HG03108 (cell line): Measurements from ENCODE around the gene PLIN4.

Experiments used
- ATAC-seq: cut with Tn5 transposase; IDR thresholded peaks from one replicate; pipeline ENCODE4 v1.9.1; 2021; ENCODE audit warnings: moderate library complexity; ENCODE audit not compliant: unreplicated experiment

Gene PLIN4

DNA sequence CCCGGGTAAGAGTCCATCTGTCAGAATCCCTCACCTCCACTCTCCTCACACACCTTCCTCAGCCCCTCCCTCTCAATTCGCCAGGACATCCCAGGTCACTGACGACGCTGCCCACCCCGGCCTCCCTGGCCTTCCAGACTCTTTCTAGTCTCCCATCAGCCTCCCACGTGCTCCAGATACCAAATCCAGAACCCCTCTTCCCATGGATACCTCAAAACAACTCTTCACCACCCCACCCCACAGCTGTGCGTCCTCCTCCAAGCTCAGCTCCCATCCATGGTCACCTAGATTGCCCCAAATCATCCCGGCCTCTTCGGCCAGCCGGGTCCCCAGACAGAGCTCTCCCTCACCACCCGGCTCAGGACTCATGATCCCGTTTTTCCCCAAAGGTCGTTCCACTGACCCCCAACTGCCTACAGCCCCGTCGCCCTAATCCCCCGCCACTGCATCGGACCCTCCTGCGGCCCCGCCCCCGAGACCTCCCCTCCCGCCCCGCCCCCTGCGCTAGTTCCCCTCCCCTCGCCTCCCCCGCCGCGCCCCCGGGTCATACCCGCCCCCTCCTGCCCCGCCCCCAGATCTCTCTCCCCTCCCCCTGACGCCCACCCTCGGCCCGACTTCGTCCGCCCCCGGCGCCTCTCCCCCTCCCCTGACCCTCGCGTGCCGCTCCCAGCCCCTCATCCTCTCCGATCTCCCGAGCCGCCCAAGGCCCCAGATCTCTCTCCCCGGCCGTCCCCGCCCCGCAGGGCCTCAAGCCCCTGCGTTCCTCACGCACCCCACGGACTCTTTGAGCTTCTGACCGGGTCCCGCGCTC lies 61.2 kb downstream of the PLIN4 start:
- no peak for ATAC-seq

DNA sequence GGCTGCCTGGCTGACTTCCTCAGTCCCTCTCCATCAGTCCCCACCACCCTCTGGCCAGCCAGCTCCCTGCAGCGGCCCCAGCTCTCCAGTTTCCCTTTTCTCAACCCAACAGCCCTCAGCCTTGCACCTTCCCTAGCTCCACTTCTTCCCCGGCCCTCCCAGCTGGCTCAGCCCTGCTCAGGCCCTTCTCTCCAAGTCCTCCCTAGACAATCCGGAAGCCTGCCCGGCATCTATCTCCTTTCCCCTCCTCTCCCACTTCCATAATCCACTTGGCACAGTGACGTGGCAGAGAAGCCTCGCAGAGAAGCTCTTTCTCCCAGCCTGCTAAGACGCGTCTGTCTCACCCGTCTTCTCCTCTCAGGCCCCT lies 61.8 kb downstream of the PLIN4 start:
- ATAC-seq, result no peak

DNA sequence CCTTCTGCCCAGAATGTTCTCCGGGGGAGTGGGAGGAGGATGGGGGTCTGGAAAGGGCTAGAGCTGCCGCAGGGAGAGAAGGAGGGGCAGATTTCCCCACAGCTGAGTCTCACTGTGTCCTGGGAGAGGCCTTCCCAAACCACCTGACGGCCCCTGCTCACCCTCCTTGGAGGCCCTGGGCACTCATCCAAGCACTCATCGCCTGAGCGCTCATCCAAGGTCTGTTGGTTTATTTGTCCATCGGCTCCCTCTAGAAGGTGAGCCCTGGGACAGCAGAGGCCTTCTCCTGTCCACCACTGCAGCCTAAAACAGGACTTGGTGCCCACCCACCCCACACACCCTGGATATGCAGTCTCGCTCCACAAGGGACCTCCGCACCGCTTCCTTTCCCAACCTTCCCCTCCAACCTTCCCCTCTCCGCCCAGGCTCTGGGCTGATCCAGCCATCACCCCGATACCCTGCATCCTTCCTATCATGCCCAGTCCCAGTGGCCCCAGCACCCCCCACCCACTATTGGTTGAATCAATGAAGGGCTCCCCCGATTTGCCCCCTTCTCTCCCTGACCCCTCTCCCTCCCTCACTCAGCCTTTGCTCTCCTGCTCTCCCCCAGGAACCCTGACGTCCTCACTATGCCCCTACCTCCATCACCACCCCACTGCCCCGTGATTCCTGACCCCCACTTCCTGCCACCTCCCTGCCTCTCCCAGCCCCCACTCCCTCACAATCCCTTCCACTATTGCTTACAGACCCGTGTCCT lies 62.4 kb downstream of the PLIN4 start:
- no peak for ATAC-seq

DNA sequence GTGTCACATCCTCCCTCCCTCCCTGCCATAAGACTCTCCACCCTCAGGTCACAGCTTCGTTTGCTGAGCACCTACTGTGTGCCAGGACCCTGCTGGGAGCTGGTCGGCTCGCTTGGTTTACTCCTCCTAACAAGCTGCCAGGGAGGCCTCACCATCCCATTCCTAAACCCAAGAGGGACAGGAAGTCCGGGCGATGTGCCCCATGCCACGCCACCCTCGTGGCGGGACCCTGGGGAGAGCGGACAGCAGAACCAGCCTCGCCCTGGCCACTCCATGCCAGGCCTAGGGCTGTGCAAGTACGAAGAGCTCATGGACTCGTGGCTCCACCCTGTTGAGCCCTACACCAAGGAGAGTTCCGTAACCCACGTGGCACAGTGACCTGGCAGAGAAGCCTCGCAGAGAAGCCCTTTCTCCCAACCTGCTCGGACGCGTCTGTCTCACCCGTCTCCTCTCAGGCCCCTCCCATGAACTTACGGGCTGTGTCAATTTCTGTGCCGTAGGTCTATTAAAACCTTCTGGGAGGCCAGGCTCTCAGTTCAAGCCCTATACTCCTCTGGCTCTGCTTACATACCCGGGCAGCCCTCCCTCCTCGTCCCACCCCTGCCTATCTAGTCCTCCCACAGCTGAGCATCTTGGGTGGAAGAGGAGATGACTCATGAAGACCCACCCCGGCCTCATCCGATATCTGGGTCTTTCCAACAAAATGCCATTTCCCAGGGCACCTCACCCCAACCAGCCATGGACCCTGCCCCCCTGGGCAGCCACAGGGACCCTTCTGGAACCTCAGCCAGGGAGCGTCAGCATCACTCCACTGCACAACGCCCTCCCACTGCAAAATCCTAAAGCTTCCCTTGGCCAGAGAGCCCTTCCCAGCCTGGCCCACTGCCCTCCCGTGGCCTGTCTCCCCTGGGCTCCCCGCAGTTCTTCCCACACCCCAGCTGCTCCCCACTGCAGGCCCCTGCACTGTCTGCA lies 63.3 kb downstream of the PLIN4 start:
- ATAC-seq, result no peak

DNA sequence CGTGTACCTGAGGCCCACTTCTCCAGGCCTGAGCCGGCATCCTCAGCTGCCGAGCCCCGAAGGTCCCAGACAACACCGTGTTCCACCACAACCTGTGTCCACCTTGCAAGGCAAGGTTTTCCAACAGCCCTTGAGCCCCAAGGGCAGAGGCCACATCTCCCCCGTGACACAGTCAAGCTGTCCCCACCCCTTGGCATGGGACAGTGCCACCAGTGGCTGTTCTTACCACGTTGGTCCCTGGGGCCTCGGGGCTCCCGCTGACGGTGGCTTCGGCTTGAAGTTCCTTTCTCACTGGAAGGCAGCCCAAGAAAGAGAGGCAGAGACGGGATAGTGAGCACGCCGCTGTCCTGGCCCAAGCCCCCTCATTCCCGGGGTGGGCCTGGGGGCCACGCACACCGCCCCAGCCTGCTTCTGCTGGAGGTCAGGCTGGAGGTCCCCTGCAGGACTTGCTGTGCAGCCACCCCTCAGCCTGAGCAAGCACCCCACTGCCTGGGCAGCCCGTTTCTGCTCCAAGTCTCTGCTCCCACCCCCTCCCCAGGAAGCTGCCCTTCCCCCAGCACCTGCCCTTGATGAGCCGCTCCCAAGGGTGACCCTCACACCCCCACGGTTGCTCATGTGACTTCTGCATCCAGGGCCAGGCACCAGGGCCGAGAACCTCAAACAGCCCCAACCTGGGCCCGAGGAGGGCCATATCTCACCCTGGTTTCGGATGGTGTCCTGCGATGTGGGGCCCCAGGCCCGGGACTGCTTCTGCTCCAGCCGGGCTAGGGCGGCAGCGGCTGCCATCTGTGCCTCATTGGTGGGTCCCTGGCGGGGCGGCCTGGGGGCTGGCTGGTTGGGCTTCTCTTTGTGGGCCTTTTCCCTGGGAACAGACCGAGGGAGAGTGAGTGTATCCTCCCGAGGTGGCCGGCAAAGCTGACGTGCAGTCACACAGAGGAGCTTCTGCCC lies 64.8 kb downstream of the PLIN4 start:
- no peak for ATAC-seq

- ATAC-seq, result no peak
These were observed 65.9 kb downstream of the PLIN4 start for GRCh38 chr19:4452230-4452990.
